Neuronal stem cell (in vitro differentiated cells): ENCODE data around the gene RPL32.

Experiments used
- DNase-seq: peaks from one replicate; pipeline ENCODE4 v3.0.0-alpha.2; 2013; ENCODE audit warnings: low spot score
- H2AFZ ChIP-seq: one replicate; pipeline ENCODE4 v1.6.1; 2013; ENCODE audit warnings: mild to moderate bottlenecking, low read length, inconsistent platforms
- H2AK5ac ChIP-seq: 2 replicates; pipeline ENCODE4 v1.6.1; 2013; ENCODE audit warnings: low read depth, mild to moderate bottlenecking, inconsistent platforms, low read length, moderate library complexity, mixed read lengths
- H2BK120ac ChIP-seq: 2 replicates; pipeline ENCODE4 v1.6.1; 2013; ENCODE audit warnings: low read depth, mild to moderate bottlenecking, inconsistent platforms, low read length, moderate library complexity, mixed read lengths
- H2BK12ac ChIP-seq: one replicate; pipeline ENCODE4 v1.6.1; 2013; ENCODE audit warnings: low read length, inconsistent platforms
- H2BK15ac ChIP-seq: 2 replicates; pipeline ENCODE4 v1.6.1; 2013; ENCODE audit warnings: mild to moderate bottlenecking, low read length, inconsistent platforms, mixed read lengths
- H2BK5ac ChIP-seq: one replicate; pipeline ENCODE4 v1.6.1; 2013; ENCODE audit warnings: inconsistent platforms, mild to moderate bottlenecking, low read length, moderate library complexity
- H3K14ac ChIP-seq: one replicate; pipeline ENCODE4 v1.6.1; 2013; ENCODE audit warnings: low read length, inconsistent platforms
- H3K18ac ChIP-seq: 2 replicates; pipeline ENCODE4 v1.6.1; 2013; ENCODE audit warnings: low read length, inconsistent platforms
- H3K23ac ChIP-seq: 2 replicates; pipeline ENCODE4 v1.6.1; 2013; ENCODE audit warnings: low read depth, mild to moderate bottlenecking, mixed read lengths, low read length, inconsistent platforms; ENCODE audit not compliant: poor library complexity
- H3K27ac ChIP-seq: replicated peaks from 3 replicates; pipeline ENCODE4 v1.5.1; 2013; ENCODE audit warnings: low read length, inconsistent platforms
- H3K27me3 ChIP-seq, 3 experiments: 2 replicates each; pipeline ENCODE4 v1.6.1; 2013; ENCODE audit warnings: low read length in 3 of 3, mild to moderate bottlenecking in 2 of 3, inconsistent platforms in 1 of 3, low read depth in 1 of 3, mixed read lengths in 1 of 3, moderate library complexity in 1 of 3; ENCODE audit not compliant: control insufficient read depth in 3 of 3, insufficient read depth in 3 of 3
- H3K36me3 ChIP-seq, 2 donors: replicated peaks in 1 of 2; 2 replicates each; pipeline ENCODE4 v1.6.1; 2013; ENCODE audit warnings: low read length in 2 of 2; ENCODE audit not compliant: control insufficient read depth in 2 of 2, insufficient read depth in 2 of 2
- H3K4ac ChIP-seq: 2 replicates; pipeline ENCODE4 v1.6.1; 2013; ENCODE audit warnings: inconsistent platforms, mild to moderate bottlenecking, low read length, moderate library complexity
- H3K4me1 ChIP-seq, 2 donors: 1 replicate in 1 of 2; 2 replicates in 1 of 2; pipeline ENCODE4 v1.6.1; 2013; ENCODE audit warnings: low read length in 2 of 2, low read depth in 1 of 2; ENCODE audit not compliant: control insufficient read depth in 2 of 2, insufficient read depth in 1 of 2
- H3K4me2 ChIP-seq: one replicate; pipeline ENCODE4 v1.6.1; 2013; ENCODE audit warnings: mild to moderate bottlenecking, low read length, inconsistent platforms; ENCODE audit not compliant: insufficient read depth, poor library complexity, severe bottlenecking
- H3K4me3 ChIP-seq, 2 donors: 2 replicates each; pipeline ENCODE4 v1.5.1; 2013; ENCODE audit warnings: low read length in 2 of 2, mild to moderate bottlenecking in 2 of 2, inconsistent platforms in 1 of 2, moderate library complexity in 1 of 2
- H3K79me1 ChIP-seq: one replicate; pipeline ENCODE4 v1.6.1; 2013; ENCODE audit warnings: low read depth, mild to moderate bottlenecking, inconsistent platforms, low read length, moderate library complexity
- H3K9ac ChIP-seq: one replicate; pipeline ENCODE4 v1.6.1; 2013; ENCODE audit warnings: mild to moderate bottlenecking, low read depth, low read length, inconsistent platforms; ENCODE audit not compliant: poor library complexity
- H3K9me3 ChIP-seq, 2 donors: replicated peaks in 1 of 2; 2 replicates each; pipeline versions ENCODE3 to v1.6.1; 2013; ENCODE audit warnings: low read length in 2 of 2, mild to moderate bottlenecking in 2 of 2, inconsistent platforms in 1 of 2, low read depth in 1 of 2, mixed read lengths in 1 of 2, moderate library complexity in 1 of 2; ENCODE audit not compliant: control insufficient read depth in 2 of 2, insufficient read depth in 1 of 2
- H4K8ac ChIP-seq: one replicate; pipeline ENCODE4 v1.6.1; 2013; ENCODE audit warnings: low read depth, mild to moderate bottlenecking, inconsistent platforms, low read length, moderate library complexity
- H4K91ac ChIP-seq: one replicate; pipeline ENCODE4 v1.6.1; 2013; ENCODE audit warnings: low read length, low read depth, mild to moderate bottlenecking, inconsistent platforms; ENCODE audit not compliant: poor library complexity
- WGBS, 2 donors: extraction: QIAGEN DNeasy Blood & Tissue Kit; methylation state at CpG; one replicate each; pipeline ENCODE4 v1.1.7; 2013; ENCODE audit warnings: missing lambda C conversion rate in 2 of 2, mixed read lengths in 1 of 2; ENCODE audit not compliant: insufficient read length in 2 of 2, insufficient replicate concordance in 1 of 2; ENCODE audit errors: extremely low coverage in 2 of 2; 5-methylcytosine and 5-hydroxymethylcytosine counted together

Gene RPL32

DNA sequence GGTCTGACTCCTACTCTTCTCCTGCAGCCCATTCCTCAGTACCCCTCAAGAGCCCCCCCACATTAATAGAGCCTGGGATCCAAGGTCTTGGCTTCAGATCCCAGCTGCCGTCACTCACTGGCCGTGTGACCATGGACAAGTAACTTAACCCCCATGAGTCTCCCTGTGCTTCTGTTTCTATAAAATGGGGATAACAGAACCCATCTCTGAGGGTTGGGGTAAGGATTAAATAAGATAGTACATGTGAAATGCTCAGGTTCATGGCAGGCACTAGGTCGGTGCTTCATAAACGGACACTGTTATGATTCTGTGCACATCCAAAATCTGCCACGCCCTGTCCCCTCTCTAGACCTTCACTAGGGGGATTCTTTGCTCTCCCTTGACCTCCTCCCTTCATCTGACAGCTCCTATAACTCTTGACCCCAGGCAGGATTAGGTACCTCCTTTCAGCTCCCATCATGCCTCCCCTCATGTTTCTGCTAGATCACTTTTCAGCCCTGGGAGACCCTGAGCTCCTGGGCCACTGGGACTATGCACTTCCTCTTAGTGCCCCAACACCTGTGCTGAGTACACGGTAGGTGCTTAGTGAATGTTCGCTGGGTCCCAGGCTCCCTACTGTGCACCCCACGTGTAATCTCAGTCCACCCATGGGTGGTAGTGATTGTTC, 43.3 kb downstream of the RPL32 start:
- Histone ChIP-seq H3K27me3 (peaks cover 0 to 6% (median 0%) of the 10 kb centered on the region in 3 experiments), H4K8ac (no peak overlapping the region), H3K79me1 (no peaks in the 10 kb centered on the region), H3K4me3 (peak overlapping the region in 1 of 2 donors; percentile 24), H3K9me3 (peaks cover 0 to 1% of the 10 kb centered on the region in 2 donors), H3K4me2 (no peak overlapping the region), H2AFZ (no peak overlapping the region), H3K14ac (no peak overlapping the region), H3K36me3 (no peaks in the 10 kb centered on the region), H2BK12ac (no peak overlapping the region), H2AK5ac (peak overlapping the region; percentile 4), H2BK120ac (no peak overlapping the region), H3K27ac (no peak overlapping the region), H2BK15ac (no peak overlapping the region), H3K4ac (no peak overlapping the region), H3K4me1 (peaks cover 0 to 3% of the 10 kb centered on the region in 2 donors), H2BK5ac (no peak overlapping the region), H4K91ac (no peak overlapping the region), H3K9ac (no peak overlapping the region), H3K18ac (peak overlapping the region; percentile 8), H3K23ac (no peak overlapping the region)
- no peak for DNase-seq
- no CpG with 5 or more reads among the region's 8 CpGs for WGBS, 2 donors

- Histone ChIP-seq H3K4ac (no peak overlapping the region), H3K4me1 (peaks cover 0 to 3% of the 10 kb centered on the region in 2 donors), H3K36me3 (no peaks in the 10 kb centered on the region), H2AFZ (peak overlapping the region; percentile 96), H3K27me3 (peaks cover 0 to 6% (median 0%) of the 10 kb centered on the region in 3 experiments), H3K9ac (no peak overlapping the region), H2BK120ac (no peak overlapping the region), H3K23ac (no peak overlapping the region), H2BK15ac (no peak overlapping the region), H3K79me1 (no peaks in the 10 kb centered on the region), H2BK12ac (peak overlapping the region; percentile 41), H4K8ac (no peak overlapping the region), H3K9me3 (peaks cover 0 to 1% of the 10 kb centered on the region in 2 donors), H2AK5ac (peak overlapping the region; percentile 75), H3K18ac (peak overlapping the region; percentile 83), H4K91ac (no peak overlapping the region), H3K4me2 (peak overlapping the region; percentile 86), H2BK5ac (peak overlapping the region; percentile 22), H3K27ac (no peak overlapping the region), H3K4me3 (peak overlapping the region in 1 of 2 donors; percentile 50), H3K14ac (peak overlapping the region; percentile 47)
- no peak for DNase-seq
- WGBS, 2 donors = no CpG with 5 or more reads among the region's 17 CpGs
Observed at GRCh38 chr3:12797124-12797891, 44.1 kb downstream of the RPL32 start.

DNA sequence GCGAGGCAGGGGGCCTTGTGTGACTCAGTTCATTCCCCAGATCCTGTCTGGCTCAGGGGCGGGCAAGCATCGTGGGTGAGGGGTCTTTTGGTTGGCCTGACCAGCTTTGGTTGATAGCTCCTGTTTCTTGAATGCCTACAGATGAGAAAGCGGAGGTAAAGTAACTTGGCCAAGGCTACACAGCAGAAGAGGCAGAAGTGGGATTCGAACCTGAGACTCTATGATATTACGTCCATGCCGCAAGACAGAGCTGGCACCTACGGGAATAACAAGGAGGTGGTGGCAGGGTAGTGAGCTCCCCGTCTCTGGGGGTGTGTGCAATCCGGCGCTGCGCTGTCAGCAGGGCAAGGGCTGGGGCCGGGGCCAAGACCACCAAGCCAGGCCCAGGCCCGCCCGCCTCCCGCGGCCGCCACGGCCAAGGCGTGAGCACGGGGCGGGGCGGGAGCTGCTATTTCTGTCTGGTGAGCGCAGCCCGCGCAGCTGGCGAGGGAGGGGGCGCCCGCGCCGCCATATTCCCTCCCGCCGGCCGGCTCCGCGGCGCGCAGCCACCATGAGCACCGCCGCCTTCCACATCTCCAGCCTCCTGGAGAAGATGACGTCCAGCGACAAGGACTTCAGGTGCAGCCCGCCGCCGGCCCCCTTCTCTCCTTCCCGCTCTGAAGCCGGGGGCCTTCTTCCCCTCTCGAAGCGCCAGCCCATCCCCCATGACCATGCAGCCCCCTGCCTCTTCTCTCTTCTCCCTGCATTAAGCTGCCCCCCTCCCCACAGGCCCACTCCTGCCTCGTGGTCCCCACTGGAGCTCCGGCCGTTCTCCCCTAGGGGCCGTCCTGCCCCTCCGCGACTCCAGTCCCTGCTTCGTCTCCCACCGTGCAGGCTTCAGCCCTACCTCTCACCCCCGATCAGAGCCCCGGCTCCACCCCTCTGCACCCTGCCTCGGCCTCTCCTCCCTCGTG, 44.9 kb downstream of the RPL32 start, which contains the start of gene CAND2:
Gene CAND2, plus strand, starts transcription at position 510 of the 953 bp plus-strand sequence. Its CDS starts 41 bp downstream, at position 551.
- Histone ChIP-seq H3K4me1 (peaks cover 0 to 3% of the 10 kb centered on the region in 2 donors), H2BK120ac (no peak within 1 kb of the TSS), H3K4me3 (peak within 1 kb of the TSS; percentile 50 to 82), H3K27me3 (peaks cover 0 to 6% (median 0%) of the 10 kb centered on the region in 3 experiments), H3K9ac (peak within 1 kb of the TSS; percentile 83), H2BK12ac (peak within 1 kb of the TSS; percentile 94), H3K36me3 (no peaks in the 10 kb centered on the region), H2AK5ac (peak within 1 kb of the TSS; percentile 75), H3K4ac (peak within 1 kb of the TSS; percentile 76), H3K23ac (peak within 1 kb of the TSS; percentile 89), H3K9me3 (peaks cover 0 to 1% of the 10 kb centered on the region in 2 donors), H3K4me2 (peak within 1 kb of the TSS; percentile 86), H2BK5ac (peak within 1 kb of the TSS; percentile 22), H4K91ac (no peak within 1 kb of the TSS), H2BK15ac (peak within 1 kb of the TSS; percentile 99), H3K18ac (peak within 1 kb of the TSS; percentile 99), H3K14ac (peak within 1 kb of the TSS; percentile 71), H3K79me1 (no peaks in the 10 kb centered on the region), H2AFZ (peak within 1 kb of the TSS; percentile 96), H4K8ac (no peak within 1 kb of the TSS), H3K27ac (no peak within 1 kb of the TSS)
- DNase-seq = peak; percentile 38
- WGBS, 2 donors = no CpG with 5 or more reads among the region's 61 CpGs
